ENCODE data around the gene SPRN.
"Not testable (repeated sequence)": the region's sequence is repeated elsewhere in the genome, so short reads cannot be mapped to it uniquely, and the experiment has no call there.

SPRN gene

DNA sequence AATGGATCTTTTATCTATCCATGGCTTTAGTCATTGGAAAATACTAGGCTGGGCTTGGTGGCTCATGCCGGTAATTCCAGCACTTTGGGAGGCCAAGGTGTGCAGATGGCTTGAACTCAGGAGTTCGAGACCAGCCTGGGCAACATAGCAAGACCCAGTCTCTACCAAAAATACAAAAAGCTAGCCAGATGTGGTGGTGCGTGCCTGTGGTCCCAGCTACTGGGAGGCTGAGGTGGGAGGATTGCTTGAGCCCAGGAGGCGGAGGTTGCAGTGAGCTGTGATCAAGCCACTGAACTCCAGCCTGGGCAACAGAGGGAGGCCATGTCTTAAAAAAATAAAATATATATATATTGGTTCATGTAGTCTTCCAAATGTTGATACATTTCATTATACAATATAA, 37.5 kb downstream of the SPRN start:
- not testable (repeated sequence) for DNase-seq (ENCODE audit: low read depth in 2 of 2)

DNA sequence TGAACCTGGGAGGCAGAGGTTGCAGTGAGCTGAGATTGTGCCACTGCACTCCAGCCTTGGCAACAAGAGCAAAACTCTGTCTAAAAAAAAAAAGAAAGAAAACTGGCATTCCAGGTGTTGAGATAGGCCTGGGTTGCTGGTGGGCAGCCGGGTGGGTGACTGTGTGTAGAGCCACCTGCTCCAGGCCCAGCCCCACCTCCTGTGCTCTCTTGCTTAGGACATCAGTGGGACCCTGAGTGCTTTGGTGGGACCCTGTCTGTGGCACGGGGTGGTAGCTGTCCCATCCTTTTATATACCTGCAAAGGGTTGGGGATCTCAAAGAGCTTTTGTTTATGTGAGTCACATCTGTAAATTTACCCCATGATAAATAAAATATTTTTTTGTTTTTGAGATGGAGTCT, 39.2 kb downstream of the SPRN start:
- no peak for DNase-seq (ENCODE audit: low read depth in 2 of 2)

DNA sequence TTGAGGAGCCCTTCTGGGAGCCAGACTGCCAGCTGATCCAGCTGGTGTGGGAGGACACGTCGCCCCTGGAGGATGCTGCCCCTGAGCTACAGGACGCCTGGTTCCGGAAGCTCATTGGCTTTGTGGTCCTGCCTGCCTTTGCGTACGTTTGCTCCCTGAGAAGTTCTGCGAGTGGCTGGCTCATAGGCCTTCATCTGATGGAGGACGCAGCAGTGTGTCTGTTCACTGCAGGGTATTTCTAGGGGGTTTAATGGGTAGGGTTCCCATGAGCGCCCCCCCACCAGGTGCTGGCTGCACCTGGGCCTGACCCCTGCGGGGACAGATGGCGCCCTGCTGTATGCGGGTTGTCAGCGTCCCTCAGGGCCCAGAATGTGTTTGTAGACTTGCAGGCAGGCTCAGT, 40.4 kb downstream of the SPRN start:
- no peak for DNase-seq (ENCODE audit: low read depth in 2 of 2)

DNA sequence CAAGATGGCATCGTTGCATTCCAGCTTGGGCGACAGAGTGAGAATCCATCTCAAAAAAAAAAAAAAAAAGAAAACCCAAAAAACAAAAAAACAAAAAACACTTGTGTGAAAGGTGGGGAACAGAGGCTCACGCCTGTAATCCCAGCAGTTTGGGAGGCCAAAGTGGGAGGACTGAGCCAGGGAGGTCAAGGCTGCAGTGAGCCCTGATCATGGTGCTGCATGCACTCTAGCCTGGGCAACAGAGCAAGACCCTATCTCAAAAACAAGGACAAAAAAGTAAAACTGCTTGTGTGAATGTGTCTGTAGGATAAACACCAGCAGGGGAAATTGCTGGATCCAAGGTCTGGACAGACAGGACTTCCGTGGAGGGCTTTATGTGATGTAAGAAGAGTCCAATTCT, 40.9 kb downstream of the SPRN start:
- DNase-seq (ENCODE audit: low read depth in 2 of 2), result no peak

DNA sequence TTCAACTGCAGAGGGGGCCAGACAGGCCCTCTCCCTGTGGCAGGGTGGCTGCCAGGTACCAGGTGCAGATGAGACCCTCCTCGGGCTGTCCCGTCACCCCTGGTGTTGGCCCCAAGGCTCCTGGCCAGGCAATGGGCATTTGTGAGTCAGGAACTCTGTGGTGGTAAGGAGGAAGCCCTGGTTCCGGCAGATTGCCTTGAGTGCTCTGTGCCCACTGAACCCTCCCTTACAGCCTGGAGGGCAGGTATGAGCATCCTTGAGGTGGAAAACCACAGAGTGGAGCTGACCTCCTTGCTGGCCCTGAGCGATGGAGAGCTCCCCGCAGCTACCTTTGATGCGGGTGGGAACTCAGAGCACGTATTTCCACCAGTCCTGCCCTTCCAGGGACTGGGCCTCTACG, 43.4 kb downstream of the SPRN start:
- no peak for DNase-seq (ENCODE audit: low read depth in 2 of 2)

DNA sequence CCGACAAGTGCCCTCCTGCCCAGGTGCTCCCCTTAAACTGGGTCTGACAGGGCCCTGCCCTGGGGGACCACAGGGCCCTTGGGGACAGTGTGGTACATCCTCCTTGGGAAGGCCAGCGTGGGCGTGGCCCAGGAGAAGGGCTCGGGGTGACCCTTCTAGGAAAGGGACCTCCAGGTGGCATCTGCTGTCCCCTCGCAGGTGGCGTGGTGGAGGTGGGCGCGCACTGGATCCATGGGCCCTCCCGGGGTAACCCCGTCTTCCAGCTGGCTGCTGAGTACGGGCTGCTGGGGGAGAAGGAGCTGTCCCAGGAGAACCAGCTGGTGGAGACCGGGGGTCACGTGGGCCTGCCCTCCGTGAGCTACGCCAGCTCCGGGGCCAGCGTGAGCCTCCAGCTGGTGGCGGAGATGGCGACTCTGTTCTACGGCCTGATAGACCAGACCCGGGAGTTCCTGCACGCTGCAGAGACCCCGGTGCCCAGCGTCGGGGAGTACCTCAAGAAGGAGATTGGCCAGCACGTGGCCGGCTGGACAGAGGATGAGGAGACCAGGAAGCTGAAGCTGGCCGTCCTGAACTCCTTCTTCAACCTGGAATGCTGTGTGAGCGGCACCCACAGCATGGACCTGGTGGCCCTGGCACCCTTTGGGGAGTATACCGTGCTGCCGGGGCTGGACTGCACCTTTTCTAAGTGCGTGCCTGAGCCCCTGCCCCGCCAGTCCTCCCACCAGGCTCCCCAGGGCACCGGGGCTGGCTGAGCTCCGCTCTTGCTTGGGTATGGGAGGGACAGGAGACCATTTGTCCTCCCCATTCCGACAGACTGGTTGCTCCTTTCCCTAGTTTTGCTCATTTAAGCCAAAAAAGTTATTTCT, 44.4 kb downstream of the SPRN start:
- no peak for DNase-seq (ENCODE audit: low read depth in 2 of 2)

DNA sequence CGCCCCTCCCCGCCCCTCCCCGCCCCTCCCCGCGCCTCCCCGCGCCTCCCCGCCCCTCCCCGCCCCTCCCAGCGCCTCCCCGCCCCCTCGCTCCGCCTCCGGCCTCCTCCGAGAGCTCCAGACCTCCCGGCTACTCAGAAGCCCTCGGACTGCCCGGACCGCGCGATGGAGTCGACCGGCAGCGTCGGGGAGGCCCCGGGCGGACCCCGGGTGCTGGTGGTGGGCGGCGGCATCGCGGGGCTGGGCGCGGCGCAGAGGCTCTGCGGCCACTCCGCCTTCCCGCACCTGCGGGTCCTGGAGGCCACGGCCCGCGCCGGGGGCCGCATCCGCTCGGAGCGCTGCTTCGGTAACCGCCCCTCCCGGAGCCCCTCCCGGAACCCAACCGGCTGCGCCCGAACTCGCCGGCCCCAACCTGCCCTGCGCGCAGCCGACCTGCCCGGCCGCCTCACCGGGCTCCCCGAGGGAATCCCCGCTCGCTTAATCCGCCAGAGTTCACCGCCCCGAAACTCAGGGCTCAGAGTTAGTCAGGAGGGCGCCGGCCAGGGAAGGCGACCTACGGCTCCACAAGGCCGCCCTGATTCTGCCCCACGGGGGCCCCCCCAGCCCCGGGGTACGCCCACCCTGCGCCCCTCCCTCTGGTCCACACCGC, 45.1 kb downstream of the SPRN start, which contains the start of gene PAOX:
Gene PAOX (plus strand): TSS at position 111 of the 649 bp plus-strand sequence. CDS start 55 bp downstream, at position 166.
- DNase-seq (ENCODE audit: low read depth in 2 of 2), result peak; percentile 32 to 51

GRCh38 chr10:133378251-133379096, 46.0 kb downstream of the SPRN start:
- DNase-seq (ENCODE audit: low read depth in 2 of 2), result no peak

GRCh38 chr10:133377818-133378250, 46.6 kb downstream of the SPRN start:
- DNase-seq (ENCODE audit: low read depth in 2 of 2), result no peak

GRCh38 chr10:133377025-133377817, 47.2 kb downstream of the SPRN start:
- no peak for DNase-seq (ENCODE audit: low read depth in 2 of 2)

GRCh38 chr10:133376183-133376582, 48.2 kb downstream of the SPRN start:
- not testable (repeated sequence) for DNase-seq (ENCODE audit: low read depth in 2 of 2)

GRCh38 chr10:133375357-133376115, 48.9 kb downstream of the SPRN start:
- DNase-seq (ENCODE audit: low read depth in 2 of 2), result no peak

DNA sequence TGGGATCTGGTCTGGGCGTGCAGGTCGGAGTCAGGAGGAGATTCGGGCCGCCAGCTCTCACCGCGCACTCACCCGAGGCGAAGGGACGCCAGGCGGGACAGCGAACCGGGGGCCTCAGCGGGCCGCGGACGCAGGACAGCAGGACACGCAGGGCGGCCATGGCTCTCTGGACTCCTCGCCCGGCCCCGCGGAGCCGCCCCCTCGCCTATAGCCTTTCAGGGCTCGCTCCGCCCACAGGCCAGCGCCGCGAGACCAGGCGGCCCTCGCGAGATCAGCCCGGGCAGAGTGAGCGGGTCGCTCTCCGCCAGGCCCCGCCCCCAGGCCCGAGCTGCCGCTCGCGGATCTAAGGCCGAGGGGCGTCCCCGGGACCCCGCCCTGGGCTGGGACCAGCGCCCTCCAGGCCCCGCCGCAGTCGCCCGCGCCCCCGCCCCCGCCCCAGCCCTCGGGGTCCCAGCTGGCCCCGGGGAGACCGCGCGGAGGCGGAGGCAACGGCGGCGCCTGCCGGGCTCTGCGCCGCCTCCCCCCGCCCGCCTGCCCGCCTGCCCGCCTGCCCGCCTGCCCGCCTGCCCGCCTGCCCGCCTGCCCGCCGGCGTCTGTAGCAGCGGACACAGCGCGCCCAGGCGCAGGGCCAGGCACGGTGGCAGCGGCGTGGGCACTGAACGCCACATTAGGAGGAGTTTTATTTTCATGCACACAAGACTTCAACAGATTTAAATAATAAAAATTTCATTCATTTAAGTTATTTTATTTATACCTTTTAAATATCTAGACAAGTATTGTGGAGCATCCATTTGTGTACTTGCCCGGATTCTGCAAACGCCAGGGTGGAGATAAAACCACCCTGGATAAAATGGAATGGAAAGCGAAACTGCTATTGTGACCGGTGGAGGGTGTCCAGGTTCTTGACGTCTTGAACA, 51.0 kb downstream of the SPRN start, which contains the start of gene ECHS1:
Gene ECHS1 (minus strand): TSS at position 181 of the 917 bp plus-strand sequence. CDS start 21 bp downstream, at position 160.
- peak; percentile 84 to 95 for DNase-seq (ENCODE audit: low read depth in 2 of 2)

DNA sequence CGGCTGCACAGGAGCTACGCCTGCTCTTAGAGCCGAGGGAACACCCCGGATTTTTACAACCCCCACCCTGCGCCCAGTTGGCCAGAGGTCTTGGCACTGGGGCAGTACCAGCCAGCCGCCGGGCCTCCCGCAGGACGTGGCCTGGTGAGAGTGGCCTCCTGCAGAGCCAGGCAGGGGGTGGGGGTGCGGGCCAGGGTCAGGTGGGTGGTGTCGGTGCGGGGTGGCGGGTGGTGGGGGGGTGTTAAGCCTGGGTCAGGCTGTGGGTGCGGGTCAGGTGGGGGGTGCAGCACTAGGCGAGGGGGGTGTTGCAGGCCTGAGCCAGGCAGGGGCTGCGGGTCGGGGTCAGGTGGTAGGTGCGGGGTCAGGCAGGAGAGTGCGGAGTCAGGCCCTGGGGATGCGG, 51.9 kb downstream of the SPRN start:
- DNase-seq (ENCODE audit: low read depth in 2 of 2), result no peak

All from stimulated activated CD4-positive, alpha-beta T cell treated with anti-CD3 and anti-CD28 coated beads, Interleukin-15, amount 100 ng/mL, for 48 hours (primary cell).